Omental fat pad (tissue), 4 donors: Measurements from ENCODE around the gene BCL2L2. TPM values are rescaled to one million over a fixed set of nuclear protein-coding genes. Genes with fewer than 3 reads are reported as not detected.

Experiments
- ATAC-seq: fragments of 150-250 bp; one replicate; pipeline ENCODE4 v1.9.1; 2016; ENCODE audit warnings: mild to moderate bottlenecking, moderate library complexity; ENCODE audit not compliant: low FRiP score
- DNase-seq: peaks from one replicate; pipeline ENCODE4 v3.0.0-alpha.2; 2019; ENCODE audit warnings: low spot score
- total RNA-seq, 4 donors: library from RNA; depleted of rRNA; stranded (reverse); fragments of >200 nt; gene quantifications; one replicate each; pipeline ENCODE4 v1.1.0, GENCODE V29; 2016
- TF ChIP-seq, protein P1 (sequence below), 3 donors: fragments of 450-650 bp; IDR thresholded peaks; one replicate each; pipeline ENCODE4 v1.5.1; 2016 to 2017; ENCODE audit warnings: antibody characterized with exemption in 3 of 3, mild to moderate bottlenecking in 3 of 3, moderate library complexity in 2 of 3

The BCL2L2 gene
- total RNA-seq, 4 donors from 2014 or later, result 37.2 to 62.7 (median 51.8) TPM

DNA sequence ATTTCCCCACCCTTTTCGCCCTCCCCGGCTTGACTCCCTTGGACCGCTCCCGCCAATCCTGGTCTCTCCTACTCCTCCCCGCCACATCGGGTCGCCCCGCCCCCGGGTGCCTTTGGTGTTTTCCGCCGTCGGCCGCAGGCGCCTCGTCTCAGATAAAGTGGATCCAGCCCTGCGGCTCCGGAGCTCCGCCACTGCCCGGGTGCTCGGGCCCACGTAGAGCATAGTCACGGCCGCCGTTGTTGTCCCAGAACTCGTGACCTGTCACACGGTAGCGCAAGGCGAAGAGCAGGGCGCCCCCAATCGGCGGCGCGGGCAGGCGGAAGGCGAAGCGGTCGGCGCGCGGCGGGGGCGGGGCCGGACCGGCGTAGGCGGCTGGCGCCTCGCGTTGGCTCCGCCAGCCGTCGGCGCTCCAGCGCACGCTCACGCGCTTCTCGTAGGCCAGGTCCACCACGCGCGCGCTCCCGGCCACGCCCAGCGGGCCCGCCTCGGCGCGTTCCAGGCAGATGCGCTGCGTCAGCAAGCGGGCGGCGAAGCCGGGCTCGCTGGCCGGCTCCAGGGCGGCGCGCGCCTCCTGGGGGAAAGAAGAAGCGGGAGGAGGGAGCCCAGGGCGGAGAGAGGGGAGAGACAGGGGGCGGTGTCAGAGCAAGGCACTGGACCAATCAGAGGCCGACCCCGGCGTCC lies 5.2 kb upstream of the BCL2L2 start:
- DNase-seq (peak; percentile 78), ATAC-seq (peak; percentile 89)
- TF ChIP-seq, protein P1, sequence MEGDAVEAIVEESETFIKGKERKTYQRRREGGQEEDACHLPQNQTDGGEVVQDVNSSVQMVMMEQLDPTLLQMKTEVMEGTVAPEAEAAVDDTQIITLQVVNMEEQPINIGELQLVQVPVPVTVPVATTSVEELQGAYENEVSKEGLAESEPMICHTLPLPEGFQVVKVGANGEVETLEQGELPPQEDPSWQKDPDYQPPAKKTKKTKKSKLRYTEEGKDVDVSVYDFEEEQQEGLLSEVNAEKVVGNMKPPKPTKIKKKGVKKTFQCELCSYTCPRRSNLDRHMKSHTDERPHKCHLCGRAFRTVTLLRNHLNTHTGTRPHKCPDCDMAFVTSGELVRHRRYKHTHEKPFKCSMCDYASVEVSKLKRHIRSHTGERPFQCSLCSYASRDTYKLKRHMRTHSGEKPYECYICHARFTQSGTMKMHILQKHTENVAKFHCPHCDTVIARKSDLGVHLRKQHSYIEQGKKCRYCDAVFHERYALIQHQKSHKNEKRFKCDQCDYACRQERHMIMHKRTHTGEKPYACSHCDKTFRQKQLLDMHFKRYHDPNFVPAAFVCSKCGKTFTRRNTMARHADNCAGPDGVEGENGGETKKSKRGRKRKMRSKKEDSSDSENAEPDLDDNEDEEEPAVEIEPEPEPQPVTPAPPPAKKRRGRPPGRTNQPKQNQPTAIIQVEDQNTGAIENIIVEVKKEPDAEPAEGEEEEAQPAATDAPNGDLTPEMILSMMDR (IDR thresholded peaks at IDR 0.05), result peak in 1 of 3 donors; percentile 68

DNA sequence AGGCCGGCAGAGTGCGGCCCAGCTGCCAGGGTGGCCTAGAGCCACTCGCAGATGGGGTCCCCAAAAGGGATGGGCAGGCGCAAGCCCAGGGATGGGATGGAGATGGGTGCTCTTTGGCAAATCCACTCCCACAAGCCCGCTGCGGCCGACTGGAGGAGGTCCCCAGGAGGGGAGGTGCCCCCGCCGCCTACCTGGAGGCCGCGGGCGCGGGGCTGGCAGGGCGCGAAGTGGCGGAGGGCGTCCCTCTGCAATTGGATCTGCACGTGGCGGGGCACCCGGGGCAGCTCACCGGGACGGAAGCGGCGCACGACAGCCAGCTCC lies 4.7 kb upstream of the BCL2L2 start:
- TF ChIP-seq, protein P1 (IDR thresholded peaks at IDR 0.05), result no peak
- ATAC-seq, result peak; percentile 4
- no peak for DNase-seq

DNA sequence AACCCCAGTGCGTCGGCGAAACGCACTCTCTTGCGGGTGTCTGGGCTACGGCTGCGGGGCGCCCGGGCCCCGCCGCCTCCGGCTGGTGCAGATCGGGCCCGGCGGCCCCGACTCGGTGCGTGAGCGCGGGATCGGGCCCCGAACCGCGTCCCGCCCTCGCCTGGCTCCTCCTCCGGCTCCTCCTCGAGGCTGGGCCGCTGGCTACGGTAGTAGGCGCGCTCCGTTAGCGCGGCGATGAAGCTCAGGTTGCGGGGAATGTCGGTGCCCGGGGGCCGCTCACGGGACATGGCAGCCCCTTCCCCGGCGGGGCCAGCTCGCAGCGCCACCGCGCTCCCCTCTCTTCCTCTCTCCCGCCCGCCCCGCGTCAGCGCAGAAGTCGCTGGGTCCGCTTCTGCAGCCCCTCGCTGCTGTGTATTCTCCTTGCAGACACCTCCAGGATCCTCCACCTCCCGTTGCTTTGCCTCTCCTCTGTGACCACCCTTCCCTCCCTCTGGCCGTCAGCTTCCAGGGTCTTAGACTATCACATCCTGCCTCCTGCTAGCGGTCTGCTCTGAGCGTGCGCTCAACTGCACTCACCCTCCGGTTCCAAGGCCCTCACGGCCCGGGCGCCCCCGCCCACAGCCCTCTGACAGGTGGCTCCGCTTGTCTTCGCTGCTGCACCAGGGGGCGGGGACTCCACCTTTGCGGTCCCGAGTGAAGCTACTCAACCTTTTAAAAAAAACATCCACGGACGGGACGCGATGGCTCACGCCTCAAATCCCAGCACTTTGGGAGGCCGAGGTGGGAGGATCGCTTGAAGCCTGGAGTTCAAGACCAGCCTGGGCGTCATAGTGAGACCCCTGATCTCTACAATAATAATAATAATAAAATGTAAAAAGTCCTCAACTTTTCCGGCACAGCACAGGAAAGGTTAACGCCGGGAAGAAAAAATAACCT lies 4.1 kb upstream of the BCL2L2 start, which contains the start of gene PPP1R3E:
PPP1R3E (minus strand) TSS at position 570 of the 936 bp plus-strand sequence; CDS start at position 287, 283 bp downstream.
- no peak for DNase-seq
- TF ChIP-seq, protein P1 (IDR thresholded peaks at IDR 0.05), result no peak
- ATAC-seq, result peak; percentile 40

DNA sequence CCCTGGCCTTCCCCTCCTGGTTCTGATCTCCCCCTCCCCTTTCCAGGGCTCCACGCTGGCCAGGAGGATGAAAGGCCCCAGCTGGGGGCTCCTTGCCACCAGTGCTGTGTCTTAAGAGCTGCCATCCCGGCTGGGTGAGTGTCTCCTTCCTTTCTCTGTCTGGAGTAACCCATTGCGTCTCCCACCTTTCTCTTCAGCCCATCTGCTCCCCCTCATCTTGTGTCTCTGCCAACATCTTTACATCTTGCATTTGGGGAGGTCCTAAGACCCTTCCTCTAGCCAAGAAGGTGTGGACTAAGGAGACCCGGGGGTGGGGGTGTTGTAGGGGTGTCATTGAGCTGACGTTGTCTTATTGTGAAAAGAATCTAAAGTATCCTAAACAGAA lies 505 bp downstream of the BCL2L2 start:
- TF ChIP-seq, protein P1 (IDR thresholded peaks at IDR 0.05), result no peak
- DNase-seq (no peak), ATAC-seq (no peak)

DNA sequence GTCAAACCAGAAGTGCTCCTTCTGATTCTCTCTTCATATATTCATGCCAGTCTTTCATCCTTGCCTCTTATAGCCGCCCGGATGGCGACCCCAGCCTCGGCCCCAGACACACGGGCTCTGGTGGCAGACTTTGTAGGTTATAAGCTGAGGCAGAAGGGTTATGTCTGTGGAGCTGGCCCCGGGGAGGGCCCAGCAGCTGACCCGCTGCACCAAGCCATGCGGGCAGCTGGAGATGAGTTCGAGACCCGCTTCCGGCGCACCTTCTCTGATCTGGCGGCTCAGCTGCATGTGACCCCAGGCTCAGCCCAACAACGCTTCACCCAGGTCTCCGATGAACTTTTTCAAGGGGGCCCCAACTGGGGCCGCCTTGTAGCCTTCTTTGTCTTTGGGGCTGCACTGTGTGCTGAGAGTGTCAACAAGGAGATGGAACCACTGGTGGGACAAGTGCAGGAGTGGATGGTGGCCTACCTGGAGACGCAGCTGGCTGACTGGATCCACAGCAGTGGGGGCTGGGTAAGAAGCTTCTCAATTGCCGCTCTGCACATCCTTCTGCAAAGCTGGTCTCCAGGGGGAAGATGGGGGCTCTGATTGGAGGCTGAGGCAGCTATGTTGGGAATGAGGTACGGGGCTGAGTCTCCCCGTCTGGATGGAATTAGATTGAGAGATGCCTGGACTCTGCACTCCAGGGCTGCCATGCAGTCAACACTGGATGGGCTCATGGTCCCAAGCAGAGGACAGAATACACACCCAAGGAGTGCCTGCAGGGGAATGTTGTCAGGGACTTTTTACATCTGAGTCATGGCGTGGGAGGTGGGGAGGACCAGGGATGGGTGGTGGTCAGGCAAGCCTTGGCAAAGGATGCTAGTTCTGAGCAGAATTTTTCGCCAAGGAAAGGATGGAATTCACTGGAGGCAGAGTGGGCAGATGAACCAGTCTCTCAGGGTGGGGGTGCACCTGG lies 1.3 kb downstream of the BCL2L2 start:
- ATAC-seq (peak; percentile 47), DNase-seq (no peak)
- TF ChIP-seq, protein P1 (IDR thresholded peaks at IDR 0.05), result no peak

DNA sequence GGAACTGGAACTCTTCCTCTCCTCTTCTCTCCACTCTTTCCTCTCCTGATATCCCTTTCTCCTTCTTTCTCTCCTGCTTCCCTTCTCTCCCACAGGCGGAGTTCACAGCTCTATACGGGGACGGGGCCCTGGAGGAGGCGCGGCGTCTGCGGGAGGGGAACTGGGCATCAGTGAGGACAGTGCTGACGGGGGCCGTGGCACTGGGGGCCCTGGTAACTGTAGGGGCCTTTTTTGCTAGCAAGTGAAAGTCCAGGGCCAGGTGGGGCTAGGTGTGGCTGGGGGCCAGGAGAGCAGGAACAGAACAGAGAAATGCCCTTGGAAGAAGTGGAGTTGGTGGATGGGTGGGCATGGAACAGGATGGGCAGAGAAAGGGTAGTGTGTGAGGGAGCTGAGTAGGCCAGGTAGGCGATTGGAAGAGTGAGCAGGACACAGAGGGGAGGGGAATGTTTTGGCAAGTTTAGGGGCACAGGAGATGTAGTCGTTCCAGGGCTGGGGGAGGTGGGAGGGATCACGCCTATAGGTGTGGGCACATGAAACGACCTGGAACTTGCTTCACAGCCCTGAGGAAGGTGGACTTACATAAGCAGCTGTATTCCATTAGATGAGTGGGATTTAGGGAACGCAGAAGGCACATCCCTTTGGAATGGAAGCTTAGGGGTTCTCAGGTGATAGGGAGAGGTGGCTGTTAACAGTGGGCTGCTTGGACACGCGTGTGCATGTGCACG lies 2.2 kb downstream of the BCL2L2 start:
- TF ChIP-seq, protein P1 (IDR thresholded peaks at IDR 0.05), result no peak
- DNase-seq (no peak), ATAC-seq (no peak)
